NCI-H1436 (cell line): ENCODE results near the gene JAKMIP2.

ENCODE experiments used
- DNase-seq: peaks from one replicate; lab custom pipeline; 2025; lab: John Stamatoyannopoulos, UW

Gene JAKMIP2

DNA sequence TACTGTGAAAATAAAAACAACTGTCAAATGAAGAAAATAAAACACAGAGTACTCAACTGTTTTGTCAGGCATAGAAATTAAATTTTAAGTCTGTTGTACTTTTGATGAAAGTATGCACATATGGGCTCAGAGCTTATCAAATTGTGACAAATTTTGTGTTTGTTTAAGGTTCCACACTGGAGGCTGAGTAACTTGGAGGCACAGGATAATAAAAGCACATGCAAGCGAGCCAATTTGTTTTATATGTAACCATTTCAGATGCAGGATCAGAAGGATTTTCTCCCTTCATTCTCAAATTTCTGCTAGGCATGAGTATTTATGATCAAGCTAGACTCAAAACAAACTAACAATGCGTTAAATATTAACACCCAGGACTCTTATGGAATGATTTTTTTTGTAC is 87.8 kb downstream of the JAKMIP2 start:
- no peak for DNase-seq

DNA sequence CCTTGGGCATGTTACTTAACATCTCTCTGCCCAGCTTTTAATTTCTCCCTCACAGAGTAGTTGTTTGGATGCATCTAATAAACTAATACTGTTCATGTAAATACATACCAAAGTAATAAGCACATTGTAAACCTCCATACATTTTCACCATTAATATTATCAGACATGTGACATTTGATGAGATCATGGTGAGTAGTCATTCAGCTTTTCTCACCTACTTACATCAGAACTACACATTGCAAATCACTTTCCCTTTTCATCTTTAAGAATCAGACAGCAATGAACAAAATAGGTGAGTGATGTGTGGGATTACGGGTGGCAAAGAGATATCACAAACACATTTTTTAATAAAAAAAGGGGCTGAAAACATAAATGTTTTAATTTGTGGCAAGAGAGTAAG is 89.3 kb downstream of the JAKMIP2 start:
- no peak for DNase-seq

DNA sequence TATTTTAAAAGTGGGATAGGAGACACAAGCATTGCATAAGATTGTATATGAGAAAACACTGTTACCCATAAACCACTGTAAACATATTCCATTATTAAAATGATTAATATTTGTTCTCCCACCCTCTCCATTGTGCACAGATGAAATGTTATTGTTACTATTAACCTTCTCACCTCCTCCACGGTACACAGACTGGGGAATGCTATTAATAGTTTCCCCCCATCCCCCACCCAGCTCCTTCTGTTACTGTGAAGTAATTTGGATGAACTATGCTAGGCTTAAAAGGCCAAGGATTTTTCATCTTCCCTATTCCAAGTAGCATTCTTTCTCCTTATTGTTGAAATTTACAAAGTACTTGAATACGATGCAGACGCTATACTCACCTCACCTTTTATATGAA is 91.4 kb downstream of the JAKMIP2 start:
- DNase-seq = no peak

DNA sequence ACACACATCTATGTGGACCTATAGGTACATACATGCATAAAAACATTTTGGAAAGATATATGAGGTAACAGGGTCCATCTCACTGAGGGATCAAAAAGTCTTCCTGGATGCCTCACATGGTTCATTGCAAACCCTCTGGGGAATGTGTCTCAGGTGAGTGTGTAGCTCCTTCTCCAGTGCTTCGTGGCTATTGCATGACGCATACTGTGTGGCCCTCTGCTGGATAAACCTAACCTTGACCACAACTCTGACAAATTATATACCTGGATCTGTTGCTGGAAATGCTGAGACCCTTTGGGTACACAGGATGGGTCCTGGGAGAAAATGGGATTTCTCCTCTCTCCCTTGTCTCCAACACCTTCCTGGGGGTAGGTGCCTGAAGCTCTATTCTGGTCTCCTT is 91.9 kb downstream of the JAKMIP2 start:
- no peak for DNase-seq

DNA sequence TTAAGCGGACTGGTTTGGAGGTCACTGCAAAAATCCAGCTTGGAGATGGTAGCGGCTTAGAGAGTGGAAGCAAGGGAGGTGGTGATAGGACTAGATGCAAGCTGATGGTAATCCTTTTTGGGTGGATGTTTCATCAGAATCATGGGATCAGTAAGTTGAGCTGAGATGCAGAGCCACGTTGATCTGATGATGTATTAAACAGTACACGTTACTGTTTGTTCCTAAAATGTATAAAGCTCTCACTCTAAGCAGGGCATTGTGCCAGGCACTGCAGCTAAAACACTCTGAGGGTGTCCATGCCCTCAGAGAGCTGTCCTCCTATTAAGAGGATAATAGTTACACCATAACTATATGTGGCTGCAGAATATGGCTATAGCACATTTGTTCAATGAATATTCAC is 93.1 kb downstream of the JAKMIP2 start:
- DNase-seq = no peak

DNA sequence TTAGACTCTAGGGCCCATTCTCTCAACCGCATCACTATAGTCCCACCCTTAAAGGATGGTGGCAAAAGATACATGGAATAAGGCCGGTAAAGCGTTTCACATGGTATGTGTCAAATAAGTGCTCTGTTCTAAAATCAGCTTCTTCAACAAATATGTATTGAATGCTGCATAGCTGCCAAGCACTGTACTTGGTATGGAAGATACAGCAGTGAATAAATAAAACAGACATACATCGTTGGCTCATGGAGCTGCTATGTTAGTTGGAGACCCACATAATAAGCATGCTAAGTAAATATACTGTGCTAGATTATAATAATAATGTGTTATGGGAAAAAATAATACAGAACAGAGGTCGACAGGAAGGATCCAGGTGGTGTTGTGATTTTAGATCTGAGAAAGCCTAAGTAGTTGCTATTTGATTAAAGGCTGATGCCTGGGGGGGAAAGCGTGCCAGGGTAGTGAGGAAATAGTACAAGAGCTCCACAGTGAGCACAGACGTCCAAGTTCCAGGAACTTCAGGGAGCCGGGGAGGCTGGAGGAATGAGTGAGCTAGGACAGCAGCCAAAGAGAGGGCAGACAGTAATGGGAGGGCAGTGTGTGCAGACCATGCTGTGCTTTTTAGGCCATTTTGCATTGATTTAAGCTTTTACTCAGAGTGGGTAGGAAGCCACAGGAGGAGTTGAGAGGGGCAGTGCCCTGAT is 93.7 kb downstream of the JAKMIP2 start:
- DNase-seq = no peak

DNA sequence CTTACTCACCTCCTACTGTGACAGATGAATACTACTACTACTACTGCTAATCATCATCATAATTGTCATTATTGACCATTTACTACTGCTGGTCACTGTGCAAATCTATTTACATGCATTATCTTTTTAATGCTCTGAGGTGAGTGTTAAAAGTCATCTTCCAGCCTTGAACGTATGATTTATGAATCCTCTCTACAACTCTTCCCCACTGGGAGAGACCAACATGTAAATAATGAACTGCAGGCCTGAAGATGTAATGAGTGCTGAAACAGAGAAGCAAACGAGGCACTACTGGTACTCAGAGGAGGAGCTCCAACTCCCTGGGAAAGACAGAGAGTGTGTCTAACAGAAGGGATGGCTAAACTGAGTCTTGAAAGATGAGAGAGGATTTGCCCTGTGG is 95.4 kb downstream of the JAKMIP2 start:
- DNase-seq = no peak

DNA sequence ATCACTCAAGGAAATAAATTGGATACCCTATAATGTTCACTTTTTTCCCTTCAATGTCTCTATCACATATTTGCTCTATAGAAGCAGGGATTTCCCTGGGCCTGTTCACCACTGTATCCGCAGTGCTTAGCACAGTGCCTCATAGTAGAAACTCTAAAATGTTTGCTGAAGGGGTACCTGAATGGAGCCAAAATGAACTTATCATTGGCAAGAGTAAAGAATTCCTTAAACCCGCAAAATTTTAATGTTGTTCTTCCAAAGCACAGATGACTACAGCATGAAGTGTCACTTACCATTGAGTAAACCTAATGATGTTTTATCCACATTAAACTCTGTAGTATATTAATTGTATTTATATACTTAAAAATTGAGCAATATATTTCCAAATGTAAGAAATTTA is 96.1 kb downstream of the JAKMIP2 start:
- DNase-seq = no peak

DNA sequence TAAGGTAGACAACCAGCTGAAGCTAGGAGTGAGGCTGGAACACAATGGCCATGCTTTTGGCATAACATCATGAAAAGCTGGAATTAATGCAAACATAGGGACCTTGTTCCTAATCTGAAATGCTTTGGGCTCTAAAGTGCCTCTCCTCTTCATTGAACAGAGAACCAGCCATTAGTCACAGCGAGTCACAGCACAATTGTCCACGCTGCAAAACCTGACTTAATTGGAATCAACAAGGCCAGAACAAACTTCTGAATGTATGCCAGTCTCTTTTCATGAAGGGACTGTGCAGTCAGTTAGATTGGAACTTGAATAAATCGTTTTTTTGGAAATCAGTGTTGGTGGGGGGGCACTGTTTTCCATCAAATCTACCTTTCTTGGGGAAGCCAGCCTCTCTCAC is 96.5 kb downstream of the JAKMIP2 start:
- DNase-seq = no peak

DNA sequence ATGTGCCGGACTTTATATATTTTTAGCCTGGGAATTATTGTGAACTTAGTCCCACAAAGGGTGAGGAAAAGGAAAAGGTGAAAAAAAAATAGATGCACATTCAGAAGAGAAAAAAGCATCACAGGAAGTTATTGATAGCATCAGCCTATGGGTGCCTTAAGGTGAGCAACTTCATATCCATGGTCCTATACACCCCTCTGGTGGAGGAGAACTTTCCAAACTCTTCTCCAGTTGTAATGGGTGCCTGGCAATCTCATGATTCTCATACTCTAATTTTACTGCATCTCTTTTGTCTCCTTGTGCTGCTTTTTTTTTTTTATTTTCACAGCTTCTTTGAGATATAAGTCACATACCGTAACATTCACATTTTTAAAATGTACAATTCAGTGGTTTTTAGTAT is 107.4 kb downstream of the JAKMIP2 start:
- DNase-seq = no peak

DNA sequence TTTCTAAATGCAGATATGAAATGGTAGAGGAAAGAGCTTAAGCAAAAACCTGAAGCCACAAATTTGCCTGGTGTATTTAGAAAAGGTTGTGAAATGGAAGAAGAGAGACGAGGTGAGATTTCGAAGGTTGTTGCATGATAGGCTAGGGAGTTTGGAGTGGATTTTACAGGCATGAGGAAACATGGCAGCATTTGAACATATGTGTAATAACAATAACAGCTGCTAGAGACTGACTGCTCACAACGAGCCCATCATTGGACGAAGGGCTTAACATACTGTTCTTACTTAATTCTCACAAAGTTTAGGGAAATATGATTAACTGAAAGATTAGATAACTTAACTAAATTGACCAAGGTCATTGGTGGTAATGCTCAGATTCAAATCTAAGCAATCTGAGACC is 108.1 kb downstream of the JAKMIP2 start:
- DNase-seq = no peak

DNA sequence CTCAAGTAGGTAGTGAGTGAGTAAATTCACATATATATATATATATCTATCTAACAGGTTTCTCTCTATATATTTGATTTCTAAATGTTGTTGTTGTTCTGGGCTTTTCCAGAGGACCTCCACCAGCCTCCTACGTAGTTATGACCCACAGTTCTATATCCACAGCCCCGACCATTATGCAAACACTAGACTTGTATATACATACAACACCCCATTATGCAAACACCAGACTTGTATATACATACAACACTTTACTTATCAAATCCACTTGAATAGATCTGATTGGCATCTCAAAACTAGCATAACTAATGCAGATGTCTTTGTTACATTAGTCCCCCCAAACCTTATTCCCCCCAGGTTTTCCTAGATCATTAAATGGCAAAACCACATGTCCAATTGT is 108.7 kb downstream of the JAKMIP2 start:
- DNase-seq = no peak

DNA sequence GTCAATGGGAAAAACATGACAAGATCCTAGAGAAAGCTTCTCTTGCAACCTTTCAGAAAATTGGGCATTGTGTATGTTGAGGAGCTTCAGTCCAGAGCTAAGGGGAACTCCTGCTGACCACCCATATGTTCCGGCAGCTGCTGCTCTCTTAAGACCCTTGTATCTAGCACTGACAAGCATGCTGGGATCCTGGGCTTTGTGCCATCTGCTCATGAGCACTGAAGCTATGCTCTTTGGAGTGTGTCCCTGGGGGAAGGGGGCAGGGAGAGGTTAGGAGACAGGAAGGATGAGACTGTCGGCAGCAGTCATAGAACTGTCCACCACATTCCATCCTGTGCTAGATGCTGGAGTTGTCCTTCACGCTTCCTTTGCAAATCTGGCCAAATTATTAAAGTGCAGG is 109.3 kb downstream of the JAKMIP2 start:
- no peak for DNase-seq

DNA sequence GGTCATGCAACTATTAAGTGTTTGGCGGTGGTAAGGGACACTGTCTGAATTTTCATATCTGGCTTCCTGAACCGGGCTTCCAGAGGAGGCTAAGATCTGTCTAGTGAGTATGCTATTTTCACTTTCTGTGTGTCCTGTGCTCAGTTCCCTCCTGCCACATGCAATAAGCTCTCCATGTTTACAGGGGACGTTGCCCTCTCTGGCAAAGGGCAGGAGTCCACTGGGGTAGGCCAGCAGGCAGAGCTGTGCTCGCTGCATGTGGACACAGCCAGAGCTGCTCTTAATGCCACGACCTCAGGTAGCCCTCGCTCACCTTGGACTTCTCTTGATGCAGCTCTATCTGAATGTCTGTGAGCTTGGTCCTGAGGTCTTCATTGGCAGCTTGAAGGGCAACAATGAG is 111.2 kb downstream of the JAKMIP2 start:
- no peak for DNase-seq

DNA sequence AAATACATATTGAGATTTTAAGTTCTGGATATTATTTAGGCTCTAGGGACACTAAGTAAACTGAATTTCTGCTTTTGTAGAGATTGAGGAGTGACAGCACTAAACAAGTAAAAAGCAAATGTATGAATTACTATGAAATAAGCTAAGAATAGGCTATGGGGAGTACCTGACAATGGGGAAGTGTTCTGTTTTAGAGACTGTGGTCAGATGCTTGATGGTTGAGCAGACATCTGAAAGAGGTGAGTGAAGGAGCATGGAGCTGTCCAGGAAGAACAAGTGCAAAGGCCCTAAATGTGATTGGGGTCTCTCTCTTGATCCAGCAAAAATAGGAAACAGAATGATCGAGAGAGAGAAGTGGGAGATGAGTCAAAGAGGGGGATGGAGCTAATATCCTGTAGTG is 111.7 kb downstream of the JAKMIP2 start:
- DNase-seq = no peak

DNA sequence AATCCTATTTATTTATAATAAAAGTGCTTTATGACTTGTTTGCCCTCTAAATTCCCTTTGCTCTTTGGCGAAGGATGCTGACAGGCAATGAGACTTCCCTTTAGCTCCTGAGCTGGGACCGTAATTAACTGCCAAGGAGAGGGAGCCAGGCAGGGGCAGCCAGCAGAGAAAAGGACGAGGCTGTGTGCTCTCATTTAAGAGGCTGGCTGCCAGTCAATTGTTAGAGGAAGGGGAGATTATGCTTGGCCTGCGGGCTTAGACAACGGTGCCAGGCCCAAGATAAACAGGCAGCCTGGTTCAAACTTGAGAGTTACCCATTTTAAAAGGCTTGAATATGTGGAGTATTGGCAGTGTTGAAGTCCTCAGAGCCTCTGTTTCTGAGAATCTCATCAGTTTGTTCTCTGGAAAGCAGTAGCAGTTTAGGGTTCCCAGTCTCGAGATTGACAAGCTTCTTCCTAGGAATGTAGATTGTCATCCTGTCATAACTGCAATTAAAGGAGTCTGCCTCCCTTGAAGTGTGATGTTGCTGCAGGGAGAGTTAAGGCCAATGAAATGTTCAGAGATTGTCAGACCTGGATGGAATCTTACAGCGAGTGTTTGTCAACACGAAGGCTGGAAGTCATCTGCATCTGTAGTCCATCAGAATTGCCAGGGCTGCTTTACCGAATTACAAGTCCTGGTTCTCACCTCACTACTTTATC is 113.2 kb downstream of the JAKMIP2 start:
- DNase-seq = no peak

DNA sequence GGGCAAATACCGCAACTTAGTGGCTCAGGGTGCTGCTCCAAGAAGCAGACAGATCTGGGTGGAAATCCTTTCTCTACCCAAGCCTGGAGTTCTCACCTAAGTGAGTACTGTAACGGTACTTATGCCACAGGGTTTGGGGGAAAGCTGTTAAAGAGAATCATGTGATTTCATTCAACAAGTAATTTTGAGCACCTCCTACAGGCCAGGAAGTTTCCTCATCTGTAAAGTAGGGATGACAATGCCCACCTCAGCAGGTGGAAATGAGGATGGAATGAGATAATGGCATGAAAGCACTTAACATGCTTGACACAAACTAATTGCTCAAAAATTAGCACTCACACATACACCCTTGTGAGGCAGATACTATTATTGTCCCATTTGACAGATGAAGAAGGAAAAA is 114.1 kb downstream of the JAKMIP2 start:
- no peak for DNase-seq

DNA sequence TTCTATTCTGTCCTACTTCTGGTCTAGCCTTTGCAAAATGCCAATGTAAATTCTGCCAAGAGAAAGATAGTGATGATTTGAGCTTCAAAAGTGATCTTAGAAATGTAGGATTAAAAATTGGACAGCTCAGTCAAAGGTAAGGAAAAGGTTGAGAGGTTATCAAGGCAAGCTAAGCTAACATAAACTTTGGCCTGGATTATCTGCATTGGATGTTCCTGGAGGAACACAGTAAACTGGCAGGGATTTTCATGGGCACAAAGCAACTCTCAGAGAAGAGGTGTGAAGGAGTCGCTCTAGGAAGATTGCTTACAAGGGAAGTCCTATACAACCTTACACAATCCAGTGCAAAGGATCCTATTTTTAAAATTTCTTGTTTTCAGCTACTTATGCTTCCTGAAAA is 115.2 kb downstream of the JAKMIP2 start:
- DNase-seq = no peak

DNA sequence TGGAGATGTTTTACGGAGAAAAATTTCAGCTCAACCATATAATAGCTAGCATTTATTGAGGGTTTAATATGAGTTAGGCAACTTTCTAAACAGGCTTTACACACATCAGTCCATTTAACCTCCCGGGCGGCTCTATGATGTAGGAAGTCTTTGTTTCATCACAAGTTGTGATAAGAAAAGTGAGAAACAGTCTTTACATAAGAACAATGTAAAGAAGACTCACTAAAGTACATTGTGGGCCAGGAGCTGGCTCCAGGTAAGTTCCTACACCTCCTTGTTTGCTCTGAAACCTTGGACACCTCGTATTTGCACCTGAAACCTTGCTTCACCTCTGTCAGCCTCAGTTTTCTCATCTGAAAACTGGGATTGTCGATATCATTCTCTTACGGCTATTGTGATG is 116.1 kb downstream of the JAKMIP2 start:
- no peak for DNase-seq

DNA sequence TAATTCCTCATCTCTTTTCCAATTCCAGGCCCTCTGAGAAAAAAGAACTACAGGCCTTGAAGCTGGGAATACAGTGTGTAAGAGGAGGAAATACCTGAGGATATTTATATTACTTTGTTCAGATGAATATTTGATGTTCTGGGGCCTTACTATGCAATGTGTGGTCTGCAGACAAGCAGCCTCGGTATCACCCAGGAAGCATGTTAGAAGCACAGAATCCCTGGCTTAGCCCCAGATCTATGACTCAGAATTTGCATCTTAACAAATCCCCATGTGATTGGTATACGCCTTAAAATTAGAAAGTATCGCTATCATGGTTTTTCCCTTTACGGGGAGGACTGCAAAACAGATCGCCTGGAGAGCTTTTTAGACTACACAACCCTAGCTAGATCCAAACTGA is 121.0 kb downstream of the JAKMIP2 start:
- DNase-seq = no peak

DNA sequence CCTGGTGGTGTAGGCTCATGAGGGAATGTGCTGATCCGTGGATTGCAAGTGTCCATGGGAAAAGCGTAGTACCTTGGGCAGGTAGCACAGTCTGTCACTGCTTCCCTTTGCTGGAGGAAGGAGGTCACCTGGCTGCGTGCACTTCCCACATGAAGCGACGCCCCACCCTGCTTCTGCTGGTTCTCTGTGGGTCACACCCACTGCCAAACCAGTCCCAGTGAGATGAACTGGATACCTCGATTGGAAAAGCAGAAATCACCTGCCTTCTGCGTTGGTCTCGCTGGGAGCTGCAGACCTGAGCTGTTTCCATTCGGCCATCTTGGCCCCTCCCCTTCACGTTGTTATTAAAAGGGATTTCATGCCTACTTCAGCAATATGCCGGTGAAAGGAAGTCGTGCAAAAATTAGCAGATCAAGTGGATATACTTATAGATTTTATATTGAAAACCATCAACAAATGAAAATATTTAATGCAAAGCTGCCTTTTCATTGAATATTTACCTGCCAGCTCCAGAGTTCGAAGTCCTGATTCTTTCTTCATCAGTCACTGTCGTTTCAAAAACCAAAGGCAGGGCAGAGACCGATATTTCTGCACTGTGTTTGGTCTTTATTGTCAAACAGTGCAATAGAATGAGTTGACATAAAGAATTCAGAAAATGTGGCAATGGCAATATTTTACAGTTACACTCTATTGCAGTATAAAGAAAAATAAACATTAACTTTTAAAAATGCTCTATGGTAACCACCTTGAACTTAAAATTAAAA is 123.2 kb downstream of the JAKMIP2 start:
- no peak for DNase-seq

DNA sequence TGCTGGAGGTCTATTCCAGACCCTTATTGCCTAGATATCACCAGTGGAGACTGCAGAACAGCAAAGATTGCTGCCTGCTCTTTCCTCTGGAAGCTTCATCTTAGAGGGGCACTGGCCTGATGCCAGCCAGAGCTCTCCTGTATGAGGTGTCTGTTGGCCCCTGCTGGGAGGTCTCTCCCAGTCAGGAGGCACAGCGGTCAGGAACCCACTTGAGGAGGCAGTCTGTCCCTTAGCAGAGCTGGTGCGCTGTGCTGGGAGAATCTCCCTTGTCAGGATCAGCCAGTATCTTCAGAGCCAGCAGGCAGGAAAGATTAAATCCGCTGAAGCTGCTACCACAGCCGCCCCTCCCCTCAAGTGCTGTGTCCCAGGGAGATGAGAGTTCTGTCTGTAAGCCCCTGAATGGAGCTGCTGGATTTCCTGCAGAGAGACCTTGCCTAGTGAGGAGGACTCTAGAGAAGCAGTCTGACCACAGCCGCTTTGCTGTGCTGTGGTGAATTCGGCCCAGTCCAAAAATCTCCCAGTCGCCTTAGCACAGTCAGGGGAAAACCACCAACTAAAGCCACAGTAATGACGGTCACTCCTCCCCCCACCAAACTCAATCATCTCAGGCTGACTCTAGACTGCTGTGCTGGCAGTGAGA is 124.1 kb downstream of the JAKMIP2 start:
- no peak for DNase-seq

DNA sequence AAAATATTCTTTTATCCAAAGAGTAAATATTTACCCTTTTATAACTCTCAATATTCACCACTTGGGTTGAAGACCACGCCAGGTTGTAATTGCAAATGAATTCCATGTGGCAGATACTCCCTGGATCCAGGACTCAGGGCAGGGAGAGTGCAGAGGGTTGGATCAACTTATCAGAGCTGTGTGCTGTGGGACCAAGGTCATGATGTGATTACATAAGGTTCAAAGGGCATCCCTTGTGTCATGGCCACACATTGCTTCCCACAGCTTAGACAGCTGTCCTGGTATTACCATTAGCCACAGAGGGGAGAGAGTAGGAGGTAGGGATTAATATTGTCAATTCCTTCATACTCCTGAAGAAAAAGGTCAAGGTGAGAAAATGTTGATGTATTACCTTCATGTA is 133.9 kb downstream of the JAKMIP2 start:
- no peak for DNase-seq
